Endothelial cell of umbilical vein (primary cell): ENCODE data around the gene ITPR1.

Source experiments
- CTCF ChIP-seq, 2 donors: IDR thresholded peaks; 1 replicate in 1 of 2; 2 replicates in 1 of 2; pipeline ENCODE4 v1.5.1; 2011; ENCODE audit warnings: low read length in 2 of 2, mild to moderate bottlenecking in 2 of 2, moderate library complexity in 2 of 2, control low read depth in 1 of 2, inconsistent platforms in 1 of 2, low read depth in 1 of 2; ENCODE audit not compliant: insufficient read depth in 1 of 2; ENCODE audit errors: extremely low read depth in 1 of 2
- EZH2 ChIP-seq: IDR thresholded peaks from 2 replicates; pipeline ENCODE4 v1.6.1; 2012; ENCODE audit warnings: borderline replicate concordance, low read depth, mild to moderate bottlenecking, moderate library complexity, low read length, inconsistent platforms; ENCODE audit not compliant: severe bottlenecking
- FOS ChIP-seq: IDR thresholded peaks from 2 replicates; pipeline ENCODE4 v1.6.1; 2011; ENCODE audit warnings: mild to moderate bottlenecking, low read length, moderate library complexity, borderline replicate concordance; ENCODE audit not compliant: insufficient read depth
- GATA2 ChIP-seq: IDR thresholded peaks from 2 replicates; pipeline ENCODE4 v1.7.0; 2011; ENCODE audit warnings: low read depth, mild to moderate bottlenecking, moderate library complexity, mixed read lengths, low read length; ENCODE audit not compliant: insufficient read length, insufficient read depth
- JUN ChIP-seq: IDR thresholded peaks from 2 replicates; pipeline ENCODE4 v1.6.1; 2011; ENCODE audit warnings: borderline replicate concordance, low read depth; ENCODE audit not compliant: insufficient read length, insufficient read depth
- MAX ChIP-seq: IDR thresholded peaks from 2 replicates; pipeline ENCODE4 v1.6.1; 2011; ENCODE audit not compliant: insufficient read depth, insufficient read length
- MYC ChIP-seq: IDR thresholded peaks from one replicate; pipeline ENCODE4 v1.6.1; 2011; ENCODE audit warnings: mild to moderate bottlenecking, low read depth, low read length
- POLR2A ChIP-seq: IDR thresholded peaks from 2 replicates; pipeline ENCODE4 v1.6.1; 2012; ENCODE audit warnings: low read depth, mild to moderate bottlenecking, control low read depth, low read length
- POLR2AphosphoS5 ChIP-seq: IDR thresholded peaks from 2 replicates; pipeline ENCODE4 v1.6.1; 2012; ENCODE audit warnings: low read depth, mild to moderate bottlenecking, control low read depth, low read length, moderate library complexity; ENCODE audit not compliant: insufficient read depth

GRCh38 chr3:4584456-4585249, 91.5 kb downstream of the ITPR1 start:
- TF ChIP-seq CTCF (IDR thresholded peaks at IDR 0.05; ENCODE audit: extremely low read depth in 1 of 2, insufficient read depth in 1 of 2, low read depth in 1 of 2, low read length in 2 of 2) (no peak), POLR2A (no peak), JUN (no peak), MAX (no peak), POLR2AphosphoS5 (no peak), EZH2 (no peak), GATA2 (no peak), FOS (no peak), MYC (no peak)
